ENCODE results near the gene CTDNEP1. TPM values are rescaled to one million over a fixed set of nuclear protein-coding genes. Genes with fewer than 3 reads are reported as not detected.

CTDNEP1 gene
- polyA plus RNA-seq, 1 donor (not counting 4 experiments of a cell fraction or from before 2014, with no cell fraction given), result 66.2 TPM

GRCh38 chr17:7207120-7208001 lies 44.2 kb downstream of the CTDNEP1 start:
- dilution Hi-C loops (cut with MboI; ENCODE audit: extremely low pct_ligation_motif_present, low sequenced_read_pairs), result no loop called here
- Histone ChIP-seq H3K27me3 (ENCODE audit: control insufficient read depth, extremely low read depth, insufficient read depth, low read length) (peaks cover 10% of the 10 kb centered on the region), H3K4me2 (ENCODE audit: control insufficient read depth, extremely low read depth, insufficient read depth, low read depth, low read length) (no peak overlapping the region), H3K9ac (ENCODE audit: control insufficient read depth, extremely low read depth, insufficient read depth, low read length) (no peak overlapping the region), H3K9me1 (ENCODE audit: control insufficient read depth, extremely low read depth, insufficient read depth, low read length) (no peaks in the 10 kb centered on the region), H4K20me1 (ENCODE audit: control insufficient read depth, extremely low read depth, insufficient read depth, low read length) (no peaks in the 10 kb centered on the region), H3K27ac (ENCODE audit: control insufficient read depth, insufficient read depth, low read length) (no peak overlapping the region), H3K4me1 (ENCODE audit: control insufficient read depth, extremely low read depth, insufficient read depth, low read length) (peaks cover 5% of the 10 kb centered on the region), H3K36me3 (ENCODE audit: control insufficient read depth in 2 of 2, extremely low read depth in 1 of 2, insufficient read depth in 2 of 2, low read length in 2 of 2) (no peaks in the 10 kb centered on the region), H3K4me3 (ENCODE audit: control insufficient read depth in 2 of 3, extremely low read depth in 1 of 3, insufficient read depth in 2 of 3, low read depth in 1 of 3, low read length in 3 of 3) (no peak overlapping the region), H2AFZ (ENCODE audit: control insufficient read depth, low read length) (no peak overlapping the region), H3K79me2 (ENCODE audit: control insufficient read depth, insufficient read depth, low read length) (no peaks in the 10 kb centered on the region), H3K9me3 (ENCODE audit: control insufficient read depth, low read depth, low read length) (no peaks in the 10 kb centered on the region)
- no peak for TF ChIP-seq EZH2 (IDR thresholded peaks at IDR 0.05; ENCODE audit: low read length)
- FAIRE-seq (no peak), DNase-seq (ENCODE audit: low read depth, low spot score) (no peak)

- Histone ChIP-seq H3K36me3 (ENCODE audit: control insufficient read depth in 2 of 2, extremely low read depth in 1 of 2, insufficient read depth in 2 of 2, low read length in 2 of 2) (no peaks in the 10 kb centered on the region), H3K27ac (ENCODE audit: control insufficient read depth, insufficient read depth, low read length) (no peak overlapping the region), H3K9ac (ENCODE audit: control insufficient read depth, extremely low read depth, insufficient read depth, low read length) (peak overlapping the region; percentile 52), H3K4me1 (ENCODE audit: control insufficient read depth, extremely low read depth, insufficient read depth, low read length) (peaks cover 5% of the 10 kb centered on the region), H4K20me1 (ENCODE audit: control insufficient read depth, extremely low read depth, insufficient read depth, low read length) (no peaks in the 10 kb centered on the region), H3K9me3 (ENCODE audit: control insufficient read depth, low read depth, low read length) (no peaks in the 10 kb centered on the region), H3K9me1 (ENCODE audit: control insufficient read depth, extremely low read depth, insufficient read depth, low read length) (no peaks in the 10 kb centered on the region), H3K27me3 (ENCODE audit: control insufficient read depth, extremely low read depth, insufficient read depth, low read length) (no peaks in the 10 kb centered on the region), H3K4me3 (ENCODE audit: control insufficient read depth in 2 of 3, extremely low read depth in 1 of 3, insufficient read depth in 2 of 3, low read depth in 1 of 3, low read length in 3 of 3) (peak overlapping the region in 1 of 3 experiments; percentile 68), H2AFZ (ENCODE audit: control insufficient read depth, low read length) (peak overlapping the region; percentile 84), H3K79me2 (ENCODE audit: control insufficient read depth, insufficient read depth, low read length) (no peaks in the 10 kb centered on the region), H3K4me2 (ENCODE audit: control insufficient read depth, extremely low read depth, insufficient read depth, low read depth, low read length) (peak overlapping the region; percentile 83)
- dilution Hi-C loops (cut with MboI; ENCODE audit: extremely low pct_ligation_motif_present, low sequenced_read_pairs), result no loop called here
- no peak for TF ChIP-seq EZH2 (IDR thresholded peaks at IDR 0.05; ENCODE audit: low read length)
- TF ChIP-seq CTCF (optimal IDR thresholded peaks at IDR 0.05 in 1 of 3, IDR thresholded peaks at IDR 0.05 in 1 of 3, conservative IDR thresholded peaks at IDR 0.05 in 1 of 3; ENCODE audit: extremely low read depth in 1 of 3, insufficient read depth in 2 of 3, low read length in 3 of 3), result no peak
- DNase-seq (ENCODE audit: low read depth, low spot score) (no peak), FAIRE-seq (no peak)
These were observed 46.0 kb downstream of the CTDNEP1 start for GRCh38 chr17:7205561-7205960.

All from keratinocyte (primary cell).